ENCODE data around the gene SETSIP. TPM values are rescaled to one million over a fixed set of nuclear protein-coding genes. Genes with fewer than 3 reads are reported as not detected.
A peak's percentile ranks its signal among the peaks of the same experiment; 100 is the strongest.

Gene SETSIP
- 0.17 and 0.26 TPM in 2 replicates for total RNA-seq
- 0.11 and 0.12 TPM in 2 replicates for polyA plus RNA-seq
- polyA plus RNA-seq (2012) = 0.49 TPM in 1 of 2 replicates, not detected in the other
- polyA minus RNA-seq (ENCODE audit: low replicate concordance) = not detected in 2 replicates

GRCh38 chr1:92075311-92075710 is at the start of gene SETSIP:
TSS of gene SETSIP (minus strand) at chr1:92075411. CDS start at chr1:92075411, 0 bp downstream.
- DNase-seq (ENCODE audit: low read depth in 2 of 2) = no peak
- Histone ChIP-seq H3K9ac (ENCODE audit: insufficient read depth, low read length) (no peak within 1 kb of the TSS), H3K4me1 (ENCODE audit: control insufficient read depth, extremely low read depth, insufficient read depth, low read length) (peaks cover 2% of the 10 kb centered on the region), H4K20me1 (ENCODE audit: control insufficient read depth, extremely low read depth, insufficient read depth, low read length) (no peaks in the 10 kb centered on the region), H2AFZ (ENCODE audit: low read length) (no peak within 1 kb of the TSS), H3K9me3 (ENCODE audit: control insufficient read depth, insufficient read depth, low read depth, low read length) (no peaks in the 10 kb centered on the region), H3K4me3 (replicated peaks in 1 of 4; ENCODE audit: control extremely low read depth in 1 of 4, insufficient read depth in 1 of 4, low read depth in 3 of 4, low read length in 4 of 4) (no peak within 1 kb of the TSS), H3K36me3 (ENCODE audit: control insufficient read depth, insufficient read depth, low read length) (no peaks in the 10 kb centered on the region), H3K4me2 (ENCODE audit: extremely low read depth, insufficient read depth, low read length) (no peak within 1 kb of the TSS), H3K27me3 (ENCODE audit: control insufficient read depth, insufficient read depth, low read length) (no peaks in the 10 kb centered on the region), H3K79me2 (ENCODE audit: control insufficient read depth, insufficient read depth, low read length) (no peaks in the 10 kb centered on the region), H3K27ac (ENCODE audit: insufficient read depth, low read length) (no peak within 1 kb of the TSS)
- no peak for TF ChIP-seq EZH2 (IDR thresholded peaks at IDR 0.05; ENCODE audit: low read length, missing control alignments)
- TF ChIP-seq CTCF (conservative IDR thresholded peaks at IDR 0.05 in 1 of 2, IDR thresholded peaks at IDR 0.05 in 1 of 2; ENCODE audit: low read depth in 1 of 2, low read length in 2 of 2) = no peak

- Histone ChIP-seq H3K27me3 (ENCODE audit: control insufficient read depth, insufficient read depth, low read length) (no peaks in the 10 kb centered on the region), H3K79me2 (ENCODE audit: control insufficient read depth, insufficient read depth, low read length) (no peaks in the 10 kb centered on the region), H3K36me3 (ENCODE audit: control insufficient read depth, insufficient read depth, low read length) (no peaks in the 10 kb centered on the region), H3K4me1 (ENCODE audit: control insufficient read depth, extremely low read depth, insufficient read depth, low read length) (no peaks in the 10 kb centered on the region), H3K27ac (ENCODE audit: insufficient read depth, low read length) (no peak overlapping the region), H3K4me3 (replicated peaks in 1 of 4; ENCODE audit: control extremely low read depth in 1 of 4, insufficient read depth in 1 of 4, low read depth in 3 of 4, low read length in 4 of 4) (no peak overlapping the region), H2AFZ (ENCODE audit: low read length) (no peak overlapping the region), H3K9ac (ENCODE audit: insufficient read depth, low read length) (no peak overlapping the region), H3K4me2 (ENCODE audit: extremely low read depth, insufficient read depth, low read length) (no peak overlapping the region), H3K9me3 (ENCODE audit: control insufficient read depth, insufficient read depth, low read depth, low read length) (no peaks in the 10 kb centered on the region), H4K20me1 (ENCODE audit: control insufficient read depth, extremely low read depth, insufficient read depth, low read length) (no peaks in the 10 kb centered on the region)
- TF ChIP-seq CTCF (conservative IDR thresholded peaks at IDR 0.05 in 1 of 2, IDR thresholded peaks at IDR 0.05 in 1 of 2; ENCODE audit: low read depth in 1 of 2, low read length in 2 of 2) (no peak), EZH2 (IDR thresholded peaks at IDR 0.05; ENCODE audit: low read length, missing control alignments) (no peak)
- DNase-seq (ENCODE audit: low read depth in 2 of 2) = no peak
These were observed 48.7 kb upstream of the SETSIP start for GRCh38 chr1:92123868-92124267.

GRCh38 chr1:92118826-92119225 is 43.6 kb upstream of the SETSIP start:
- Histone ChIP-seq H3K36me3 (ENCODE audit: control insufficient read depth, insufficient read depth, low read length) (no peaks in the 10 kb centered on the region), H4K20me1 (ENCODE audit: control insufficient read depth, extremely low read depth, insufficient read depth, low read length) (no peaks in the 10 kb centered on the region), H3K9me3 (ENCODE audit: control insufficient read depth, insufficient read depth, low read depth, low read length) (no peaks in the 10 kb centered on the region), H3K4me3 (replicated peaks in 1 of 4; ENCODE audit: control extremely low read depth in 1 of 4, insufficient read depth in 1 of 4, low read depth in 3 of 4, low read length in 4 of 4) (no peak overlapping the region), H3K4me1 (ENCODE audit: control insufficient read depth, extremely low read depth, insufficient read depth, low read length) (no peaks in the 10 kb centered on the region), H3K79me2 (ENCODE audit: control insufficient read depth, insufficient read depth, low read length) (no peaks in the 10 kb centered on the region), H3K27me3 (ENCODE audit: control insufficient read depth, insufficient read depth, low read length) (no peaks in the 10 kb centered on the region), H3K9ac (ENCODE audit: insufficient read depth, low read length) (no peak overlapping the region), H2AFZ (ENCODE audit: low read length) (no peak overlapping the region), H3K4me2 (ENCODE audit: extremely low read depth, insufficient read depth, low read length) (no peak overlapping the region), H3K27ac (ENCODE audit: insufficient read depth, low read length) (no peak overlapping the region)
- DNase-seq (ENCODE audit: low read depth in 2 of 2) = peak in 1 of 2 donors; percentile 53
- no peak for TF ChIP-seq EZH2 (IDR thresholded peaks at IDR 0.05; ENCODE audit: low read length, missing control alignments)
- TF ChIP-seq CTCF (conservative IDR thresholded peaks at IDR 0.05 in 1 of 2, IDR thresholded peaks at IDR 0.05 in 1 of 2; ENCODE audit: low read depth in 1 of 2, low read length in 2 of 2) = no peak
